ENCODE results near the gene TCP11L1.
"Not testable (repeated sequence)": the region's sequence is repeated elsewhere in the genome, so short reads cannot be mapped to it uniquely, and the experiment has no call there.

The TCP11L1 gene

DNA sequence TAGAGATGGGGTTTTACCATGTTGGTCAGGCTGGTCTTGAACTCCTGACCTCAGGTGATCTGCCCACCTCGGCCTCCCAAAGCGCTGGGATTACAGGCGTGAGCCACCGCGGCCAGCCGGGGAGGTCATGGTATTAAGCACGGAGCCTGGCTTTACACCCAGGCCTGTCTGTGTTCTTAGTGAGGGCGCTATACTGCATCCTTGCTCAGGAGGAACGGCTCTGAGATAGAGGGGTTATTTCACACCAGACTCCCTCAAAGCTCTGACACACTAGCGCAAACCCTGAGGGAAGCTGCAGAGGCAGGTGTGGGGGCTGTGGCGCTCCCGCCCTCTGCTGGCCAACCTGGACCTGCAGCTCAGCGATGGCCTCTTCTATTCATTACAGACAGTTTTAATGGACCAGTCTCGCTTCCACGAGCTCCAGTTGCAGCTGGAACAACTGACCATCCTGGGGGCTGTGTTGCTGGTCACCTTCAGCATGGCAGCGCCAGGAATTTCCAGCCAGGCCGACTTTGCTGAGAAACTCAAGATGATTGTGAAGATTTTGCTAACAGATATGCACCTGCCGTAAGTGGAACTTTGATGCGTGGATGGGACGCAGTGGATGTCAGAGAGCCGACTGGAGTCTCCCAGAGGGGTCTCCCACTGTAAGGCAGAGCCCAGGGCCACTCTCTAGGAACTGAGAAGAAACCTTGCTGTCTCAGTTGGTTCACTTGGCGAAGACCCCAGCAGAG, 26.2 kb downstream of the TCP11L1 start:
- peak; percentile 50 to 54 for DNase-seq (ENCODE audit: low read depth in 2 of 2)

DNA sequence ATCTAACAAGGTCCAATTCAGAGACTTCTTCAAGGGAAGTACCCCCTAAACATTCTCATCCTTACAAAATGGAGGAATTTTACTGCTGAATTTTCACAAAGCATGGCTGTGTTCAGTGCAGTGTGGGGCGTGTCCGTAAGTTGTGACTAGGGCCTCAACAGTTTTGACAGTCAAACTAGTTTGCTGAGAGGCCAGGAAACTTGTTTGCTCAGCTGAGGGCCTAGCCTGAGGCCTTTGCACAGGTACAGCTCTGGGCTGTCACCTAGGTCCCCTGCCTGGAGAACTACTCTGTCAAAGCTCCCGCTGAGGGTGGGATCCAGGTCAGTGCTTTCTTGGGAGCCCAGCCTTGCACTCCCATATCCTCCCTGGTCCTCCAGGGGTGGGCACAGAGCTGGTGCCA, 27.9 kb downstream of the TCP11L1 start:
- DNase-seq (ENCODE audit: low read depth in 2 of 2): no peak

DNA sequence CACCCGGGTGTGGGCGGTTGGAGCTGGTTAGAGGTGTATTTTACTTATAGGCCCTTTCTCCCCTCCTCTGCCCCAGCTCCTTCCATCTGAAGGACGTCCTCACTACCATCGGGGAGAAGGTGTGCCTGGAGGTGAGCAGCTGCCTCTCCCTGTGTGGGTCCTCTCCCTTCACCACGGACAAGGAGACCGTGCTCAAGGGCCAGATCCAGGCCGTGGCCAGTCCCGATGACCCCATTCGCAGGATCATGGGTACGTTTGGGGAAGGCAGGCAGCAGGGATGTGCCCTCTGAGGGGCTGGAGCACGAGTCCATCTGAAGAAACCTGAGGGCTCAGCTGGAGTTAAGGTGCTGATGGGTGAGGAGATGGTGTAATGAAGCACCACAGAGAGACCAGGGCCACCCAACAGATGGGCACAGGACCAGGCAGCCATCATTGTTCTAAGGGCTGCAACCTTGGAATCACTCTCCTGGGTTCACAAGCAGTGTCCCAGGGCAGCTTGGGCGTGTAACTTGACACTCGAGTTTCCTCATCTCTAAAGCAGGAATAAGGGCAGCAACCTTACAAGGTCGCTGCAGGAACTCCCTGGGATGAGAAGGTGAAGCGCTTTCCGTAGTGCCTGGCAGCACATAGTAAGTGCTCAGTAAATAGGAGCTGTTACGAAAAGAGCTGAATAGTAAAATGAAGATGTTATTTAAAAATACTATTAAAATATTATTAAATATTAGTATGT, 29.4 kb downstream of the TCP11L1 start:
- DNase-seq (ENCODE audit: low read depth in 2 of 2): no peak

- no peak for DNase-seq (ENCODE audit: low read depth in 2 of 2)
These were observed 33.1 kb downstream of the TCP11L1 start for GRCh38 chr11:33072465-33072864.

GRCh38 chr11:33083918-33084317, 44.5 kb downstream of the TCP11L1 start:
- DNase-seq (ENCODE audit: low read depth in 2 of 2): no peak

GRCh38 chr11:33086017-33086416, 46.6 kb downstream of the TCP11L1 start:
- DNase-seq (ENCODE audit: low read depth in 2 of 2): no peak

DNA sequence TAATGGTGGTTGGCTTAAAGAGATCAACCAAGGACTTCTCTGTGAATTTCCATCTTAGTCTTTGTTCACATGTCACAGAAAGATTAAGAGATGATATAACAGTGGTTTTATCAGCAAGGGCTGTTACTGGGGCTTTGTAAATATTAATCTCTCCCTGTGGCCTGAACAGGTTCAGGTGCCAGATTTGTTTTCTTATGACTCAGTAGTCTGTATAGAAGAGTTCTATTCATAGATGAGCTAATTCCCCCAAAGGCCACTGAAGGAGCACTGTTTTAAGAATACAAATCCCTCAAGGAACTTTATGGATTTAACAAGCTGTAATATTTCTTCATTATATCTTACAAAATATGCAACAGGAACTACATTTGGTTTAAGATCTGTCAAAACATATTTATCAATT, 50.4 kb downstream of the TCP11L1 start:
- no peak for DNase-seq (ENCODE audit: low read depth in 2 of 2)

- DNase-seq (ENCODE audit: low read depth in 2 of 2): no peak
These were observed 54.8 kb downstream of the TCP11L1 start for GRCh38 chr11:33094157-33094556.

DNA sequence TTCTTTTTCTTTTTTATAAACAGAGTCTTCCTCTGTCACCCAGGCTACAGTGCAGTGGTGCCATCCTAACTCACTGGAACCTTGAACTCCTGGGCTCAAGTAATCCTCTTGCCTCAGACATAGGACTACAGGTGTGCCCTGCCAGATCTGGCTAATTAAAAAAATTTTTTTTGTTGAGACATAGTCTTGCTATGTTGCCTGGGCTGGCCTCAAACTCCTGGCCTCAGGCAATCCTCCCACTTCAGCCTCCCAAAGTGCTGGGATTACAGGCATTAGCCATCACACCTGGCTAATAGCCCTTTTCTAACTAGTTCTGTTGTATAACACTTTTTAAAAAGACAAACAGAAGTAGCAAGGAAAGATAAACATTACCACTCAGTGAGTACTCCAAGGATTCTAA, 64.5 kb downstream of the TCP11L1 start:
- DNase-seq (ENCODE audit: low read depth in 2 of 2): no peak

DNA sequence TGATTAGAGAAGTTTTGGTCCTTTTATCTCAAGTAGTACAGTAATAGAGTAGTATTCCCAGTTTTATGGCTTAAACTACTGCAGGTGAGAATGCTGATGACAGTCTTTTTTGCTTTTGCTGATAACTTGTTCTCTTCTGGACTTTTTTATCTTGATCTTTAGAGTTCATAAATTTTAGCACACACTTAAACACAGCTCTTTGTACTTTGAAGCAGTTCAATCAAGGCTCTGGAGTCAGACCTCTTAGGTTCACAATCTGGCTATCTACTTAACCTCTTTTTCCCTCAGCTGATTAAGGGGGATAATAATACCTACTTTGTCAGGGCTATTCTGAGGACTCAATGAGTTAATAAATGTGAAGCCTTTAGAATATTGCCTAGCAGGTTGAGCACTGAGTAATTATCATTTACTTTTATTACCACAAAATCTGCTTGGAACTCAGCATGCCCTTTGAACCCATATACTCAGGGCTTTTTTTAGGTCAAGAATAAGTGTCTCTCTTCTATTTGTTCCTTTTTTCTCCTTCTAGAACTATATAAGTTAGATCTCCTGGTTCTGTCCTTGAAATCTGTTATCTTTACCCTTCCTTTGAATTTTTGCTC, 70.0 kb downstream of the TCP11L1 start:
- no peak for DNase-seq (ENCODE audit: low read depth in 2 of 2)

DNA sequence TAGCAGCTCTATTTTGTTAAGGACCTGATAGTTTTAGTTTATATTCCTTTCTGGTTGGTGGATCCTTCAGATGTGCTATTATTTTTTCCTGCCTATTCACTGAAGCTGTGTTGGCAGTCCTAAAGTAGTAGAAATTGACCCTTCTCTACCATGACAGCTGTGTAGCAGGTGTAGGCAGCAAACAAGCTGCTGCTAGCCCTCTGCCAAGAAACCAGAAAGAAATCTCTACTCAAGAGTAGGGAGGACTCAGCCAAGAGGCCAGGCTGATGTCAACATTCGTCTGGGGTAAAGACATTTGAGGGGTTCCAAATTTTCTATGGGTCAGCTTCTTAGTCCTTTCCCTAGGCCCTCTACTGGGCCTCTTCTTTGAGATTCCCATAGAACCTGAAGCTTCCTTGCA, 70.7 kb downstream of the TCP11L1 start:
- DNase-seq (ENCODE audit: low read depth in 2 of 2): no peak

GRCh38 chr11:33116535-33116934, 77.2 kb downstream of the TCP11L1 start:
- DNase-seq (ENCODE audit: low read depth in 2 of 2): no peak

DNA sequence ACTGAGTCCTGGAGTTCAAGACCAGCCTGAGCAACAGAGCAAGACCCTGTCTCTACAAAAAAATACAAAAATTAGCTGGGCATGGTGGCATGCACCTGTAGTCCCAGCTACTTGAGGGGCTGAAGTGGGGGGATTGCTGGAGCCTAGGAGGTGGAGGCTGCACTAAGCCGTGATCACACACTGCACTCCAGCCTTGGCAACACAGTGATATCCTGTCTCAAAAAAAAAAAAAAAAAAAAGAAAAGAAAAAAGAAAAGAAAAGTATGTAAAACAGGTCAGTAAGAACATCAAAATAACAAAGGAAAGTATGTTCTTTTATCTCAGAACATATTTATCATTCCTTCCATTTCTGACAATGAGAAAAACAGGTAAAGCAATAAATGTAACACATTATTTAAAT, 83.3 kb downstream of the TCP11L1 start:
- DNase-seq (ENCODE audit: low read depth in 2 of 2): not testable (repeated sequence)
